ENCODE results near the gene MSMP. TPM values are rescaled to one million over a fixed set of nuclear protein-coding genes. Genes with fewer than 3 reads are reported as not detected.
A peak's percentile ranks its signal among the peaks of the same experiment; 100 is the strongest.

Gene MSMP
- total RNA-seq, 2 experiments from 2014 or later = 0.48 TPM; not detected in 1

GRCh38 chr9:35790385-35791296, 36.6 kb upstream of the MSMP start:
- CTCF ChIA-PET = interaction anchor here (0.6 to 3.7 kb wide), 26 partner anchors 10 to 187 kb away, joined by 3 to 54 read pairs (median 5); partner anchors contain the start of genes ARHGEF39, CREB3, FAM221B and HINT2
- POLR2A ChIA-PET = interaction anchor here (0.8 to 1.3 kb wide), 6 partner anchors 16 to 399 kb away, joined by 3 to 4 read pairs (median 3); no protein-coding TSS in a partner anchor
- Mint-ChIP-seq H3K27me3 (no peaks in the 10 kb centered on the region), H3K36me3 (ENCODE audit: low read depth) (peaks cover 9% of the 10 kb centered on the region), H3K4me3 (no peak overlapping the region), H3K9me3 (no peaks in the 10 kb centered on the region), H3K27ac (no peak overlapping the region), H3K4me1 (peaks cover 14% of the 10 kb centered on the region)
- DNase-seq = peak; percentile 59

- H3K27me3 Mint-ChIP-seq = no peaks in the 10 kb centered on the region
- ChIA-PET CTCF (interaction anchor here (0.6 to 3.7 kb wide), 25 partner anchors 10 to 186 kb away, joined by 3 to 54 read pairs (median 4); partner anchors contain the start of genes ARHGEF39, CREB3, FAM221B and HINT2), POLR2A (interaction anchor here (0.8 to 1.3 kb wide), 6 partner anchors 17 to 399 kb away, joined by 3 to 4 read pairs (median 3); no protein-coding TSS in a partner anchor)
- H3K36me3 Mint-ChIP-seq (ENCODE audit: low read depth) = peaks cover 11% of the 10 kb centered on the region
- H3K27ac Mint-ChIP-seq = no peak overlapping the region
- H3K4me1 Mint-ChIP-seq = peaks cover 9% of the 10 kb centered on the region
- no peak overlapping the region for H3K4me3 Mint-ChIP-seq
- no peaks in the 10 kb centered on the region for H3K9me3 Mint-ChIP-seq
- no peak for DNase-seq
Observed at GRCh38 chr9:35790025-35790384, 35.9 kb upstream of the MSMP start.

- H3K4me3 Mint-ChIP-seq = no peak overlapping the region
- ChIA-PET POLR2A (interaction anchor here (0.7 to 1.3 kb wide), 5 partner anchors 17 to 400 kb away, joined by 3 to 4 read pairs (median 3); partner anchors contain the start of gene HINT2), CTCF (interaction anchor here (0.6 to 3.7 kb wide), 22 partner anchors 9 to 186 kb away, joined by 3 to 54 read pairs (median 6); partner anchors contain the start of genes CREB3, FAM221B, HINT2 and SPAG8)
- H3K9me3 Mint-ChIP-seq = no peaks in the 10 kb centered on the region
- no peak overlapping the region for H3K27ac Mint-ChIP-seq
- H3K4me1 Mint-ChIP-seq = peaks cover 6% of the 10 kb centered on the region
- H3K27me3 Mint-ChIP-seq = no peaks in the 10 kb centered on the region
- H3K36me3 Mint-ChIP-seq (ENCODE audit: low read depth) = peaks cover 11% of the 10 kb centered on the region
- no peak for DNase-seq
Observed at GRCh38 chr9:35789541-35789940, 35.5 kb upstream of the MSMP start.

GRCh38 chr9:35783418-35783817, 29.3 kb upstream of the MSMP start:
- POLR2A ChIA-PET = no interaction called here

GRCh38 chr9:35781066-35781465, 27.0 kb upstream of the MSMP start:
- no peak for DNase-seq
- no peak overlapping the region for H3K4me3 Mint-ChIP-seq
- H3K27me3 Mint-ChIP-seq = no peaks in the 10 kb centered on the region
- ChIA-PET POLR2A (interaction anchor here (1.1 kb wide), 1 partner anchor 25 kb away, joined by 3 read pairs; no protein-coding TSS in a partner anchor), CTCF (interaction anchor here (1.5 to 1.6 kb wide), 2 partner anchors 9 to 121 kb away, joined by 4 to 5 read pairs; no protein-coding TSS in a partner anchor)
- no peaks in the 10 kb centered on the region for H3K9me3 Mint-ChIP-seq
- no peak overlapping the region for H3K27ac Mint-ChIP-seq
- no peaks in the 10 kb centered on the region for H3K4me1 Mint-ChIP-seq
- H3K36me3 Mint-ChIP-seq (ENCODE audit: low read depth) = peaks cover 21% of the 10 kb centered on the region

More at GRCh38 chr9:35783418-35783817, 29.3 kb upstream of the MSMP start:
- Mint-ChIP-seq H3K9me3 (no peaks in the 10 kb centered on the region), H3K27ac (no peak overlapping the region), H3K4me3 (no peak overlapping the region), H3K36me3 (ENCODE audit: low read depth) (peaks cover 27% of the 10 kb centered on the region), H3K27me3 (no peaks in the 10 kb centered on the region), H3K4me1 (no peaks in the 10 kb centered on the region)
- DNase-seq = no peak
- CTCF ChIA-PET = interaction anchor here (1.9 kb wide), 1 partner anchor 48 kb away, joined by 5 read pairs; no protein-coding TSS in a partner anchor

GRCh38 chr9:35778496-35778895, 24.4 kb upstream of the MSMP start:
- Mint-ChIP-seq H3K27me3 (no peaks in the 10 kb centered on the region), H3K4me3 (no peak overlapping the region), H3K4me1 (no peaks in the 10 kb centered on the region), H3K36me3 (ENCODE audit: low read depth) (peaks cover 9% of the 10 kb centered on the region), H3K27ac (no peak overlapping the region), H3K9me3 (no peaks in the 10 kb centered on the region)
- no peak for DNase-seq
- ChIA-PET POLR2A (no interaction called here), CTCF (interaction anchor here (0.8 to 2.2 kb wide), 7 partner anchors 12 to 176 kb away, joined by 3 to 8 read pairs (median 4); no protein-coding TSS in a partner anchor)

GRCh38 chr9:35776018-35776417, 21.9 kb upstream of the MSMP start:
- POLR2A ChIA-PET = no interaction called here
- CTCF ChIA-PET = interaction anchor here (1.1 to 1.3 kb wide), 3 partner anchors 14 to 27 kb away, joined by 3 to 6 read pairs (median 4); partner anchors contain the start of genes GBA2 and RGP1
- H3K4me3 Mint-ChIP-seq = no peak overlapping the region
- DNase-seq = no peak
- H3K36me3 Mint-ChIP-seq (ENCODE audit: low read depth) = peaks cover 5% of the 10 kb centered on the region
- no peaks in the 10 kb centered on the region for H3K4me1 Mint-ChIP-seq
- no peaks in the 10 kb centered on the region for H3K9me3 Mint-ChIP-seq
- no peak overlapping the region for H3K27ac Mint-ChIP-seq
- H3K27me3 Mint-ChIP-seq = no peaks in the 10 kb centered on the region

- Mint-ChIP-seq H3K27ac (no peak overlapping the region), H3K9me3 (no peaks in the 10 kb centered on the region), H3K4me3 (no peak overlapping the region), H3K27me3 (no peaks in the 10 kb centered on the region), H3K36me3 (ENCODE audit: low read depth) (peaks cover under 1% of the 10 kb centered on the region), H3K4me1 (no peaks in the 10 kb centered on the region)
- ChIA-PET CTCF (interaction anchor here (0.8 to 1.3 kb wide), 6 partner anchors 15 to 128 kb away, joined by 3 to 6 read pairs (median 3); partner anchors contain the start of genes GBA2 and RGP1), POLR2A (no interaction called here)
- DNase-seq = no peak
Observed at GRCh38 chr9:35774907-35775635, 21.0 kb upstream of the MSMP start.

- Mint-ChIP-seq H3K36me3 (ENCODE audit: low read depth) (no peaks in the 10 kb centered on the region), H3K4me1 (no peaks in the 10 kb centered on the region), H3K27ac (no peak overlapping the region), H3K9me3 (no peaks in the 10 kb centered on the region), H3K27me3 (no peaks in the 10 kb centered on the region), H3K4me3 (no peak overlapping the region)
- CTCF ChIA-PET = interaction anchor here (0.8 to 1.2 kb wide), 3 partner anchors 8 to 110 kb away, joined by 3 to 4 read pairs (median 4); no protein-coding TSS in a partner anchor
- POLR2A ChIA-PET = interaction anchor here (2.0 kb wide), 1 partner anchor 11 kb away, joined by 5 read pairs; no protein-coding TSS in a partner anchor
- DNase-seq = no peak
Observed at GRCh38 chr9:35771943-35772342, 17.9 kb upstream of the MSMP start.

- Mint-ChIP-seq H3K27ac (no peak overlapping the region), H3K27me3 (no peaks in the 10 kb centered on the region), H3K4me3 (no peak overlapping the region), H3K36me3 (ENCODE audit: low read depth) (no peaks in the 10 kb centered on the region), H3K9me3 (no peaks in the 10 kb centered on the region), H3K4me1 (no peaks in the 10 kb centered on the region)
- DNase-seq = no peak
- ChIA-PET POLR2A (interaction anchor here (1.2 to 2.0 kb wide), 2 partner anchors 11 to 23 kb away, joined by 4 to 5 read pairs; partner anchors contain the start of genes GBA2 and RGP1), CTCF (interaction anchor here (0.6 to 0.8 kb wide), 2 partner anchors 15 to 26 kb away, joined by 3 to 4 read pairs; no protein-coding TSS in a partner anchor)
Observed at GRCh38 chr9:35771534-35771933, 17.5 kb upstream of the MSMP start.

- POLR2A ChIA-PET = interaction anchor here (1.2 to 2.0 kb wide), 2 partner anchors 10 to 23 kb away, joined by 4 to 5 read pairs; partner anchors contain the start of genes GBA2 and RGP1
- no peak for DNase-seq
Observed at GRCh38 chr9:35771075-35771433, 17.0 kb upstream of the MSMP start.

GRCh38 chr9:35769763-35770162, 15.7 kb upstream of the MSMP start:
- H3K4me3 Mint-ChIP-seq = no peak overlapping the region
- POLR2A ChIA-PET = interaction anchor here (2.1 kb wide), 1 partner anchor 21 kb away, joined by 7 read pairs; the partner anchor contains the start of genes GBA2 and RGP1

More at GRCh38 chr9:35771075-35771433, 17.0 kb upstream of the MSMP start:
- Mint-ChIP-seq H3K36me3 (ENCODE audit: low read depth) (no peaks in the 10 kb centered on the region), H3K4me3 (no peak overlapping the region), H3K4me1 (no peaks in the 10 kb centered on the region), H3K27me3 (no peaks in the 10 kb centered on the region), H3K9me3 (no peaks in the 10 kb centered on the region), H3K27ac (no peak overlapping the region)
- CTCF ChIA-PET = interaction anchor here (0.6 to 0.8 kb wide), 2 partner anchors 14 to 26 kb away, joined by 3 to 4 read pairs; no protein-coding TSS in a partner anchor

More at GRCh38 chr9:35769763-35770162, 15.7 kb upstream of the MSMP start:
- no peak for DNase-seq
- CTCF ChIA-PET = interaction anchor here (0.7 to 2.0 kb wide), 4 partner anchors 14 to 295 kb away, joined by 3 to 6 read pairs (median 4); no protein-coding TSS in a partner anchor
- Mint-ChIP-seq H3K4me1 (no peaks in the 10 kb centered on the region), H3K36me3 (ENCODE audit: low read depth) (no peaks in the 10 kb centered on the region), H3K9me3 (no peaks in the 10 kb centered on the region), H3K27ac (no peak overlapping the region), H3K27me3 (no peaks in the 10 kb centered on the region)
